ENCODE data around the gene IGFL1.
"Not testable (repeated sequence)": the region's sequence is repeated elsewhere in the genome, so short reads cannot be mapped to it uniquely, and the experiment has no call there.

The IGFL1 gene

DNA sequence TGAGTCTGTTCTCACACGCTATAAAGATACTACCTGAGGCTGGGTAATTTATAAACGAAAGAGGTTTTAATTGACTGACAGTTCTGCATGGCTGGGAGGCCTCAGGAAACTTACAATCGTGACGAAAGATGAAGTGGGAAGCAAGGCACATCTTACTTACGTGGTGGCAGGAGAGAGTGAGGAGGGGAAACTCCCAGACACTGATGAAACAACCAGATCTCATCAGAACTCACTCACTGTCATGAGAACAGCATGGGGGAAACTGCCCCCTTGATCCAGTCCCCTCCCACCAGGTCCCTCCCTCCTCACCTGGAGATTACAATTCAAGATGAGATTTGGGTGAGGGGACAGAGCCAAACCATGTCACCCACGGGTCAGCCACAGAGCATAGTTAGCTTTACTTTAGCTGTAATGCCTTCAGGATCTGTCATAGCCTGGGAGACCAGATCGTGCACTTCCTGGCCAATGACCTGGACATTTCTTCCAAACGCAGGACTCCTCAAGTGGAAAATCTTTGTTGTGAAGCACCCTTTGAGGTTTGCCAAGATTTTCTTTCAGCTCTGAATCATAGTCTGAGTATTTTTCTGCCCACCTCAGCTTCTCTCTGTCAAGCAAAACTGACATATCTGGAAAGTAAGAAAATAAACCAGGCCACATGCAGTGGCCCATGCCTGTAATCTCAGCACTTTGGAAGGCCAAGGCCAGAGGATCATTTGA, 42.1 kb downstream of the IGFL1 start:
- Histone ChIP-seq H3K4me2 (ENCODE audit: low read depth, low read length, poor library complexity, severe bottlenecking) (no peak overlapping the region), H3K9ac (ENCODE audit: low read length) (no peak overlapping the region), H3K27me3 (ENCODE audit: low read length) (no peaks in the 10 kb centered on the region), H3K4me3 (ENCODE audit: insufficient read depth, low read length, poor library complexity, severe bottlenecking) (no peak overlapping the region), H3K79me2 (ENCODE audit: insufficient read depth, low read length) (no peaks in the 10 kb centered on the region), H3F3A (ENCODE audit: insufficient read depth) (no peaks in the 10 kb centered on the region), H4K20me1 (ENCODE audit: low read depth, low read length) (no peaks in the 10 kb centered on the region), H3K27ac (ENCODE audit: low read depth, low read length) (no peak overlapping the region), H3K36me3 (ENCODE audit: low read length) (no peaks in the 10 kb centered on the region), H3K9me2 (replicated peaks; ENCODE audit: insufficient read depth, low read length) (no peaks in the 10 kb centered on the region), H3K9me3 (ENCODE audit: insufficient read depth, low read length) (no peaks in the 10 kb centered on the region), H2AFZ (ENCODE audit: low read depth, low read length, severe bottlenecking) (no peak overlapping the region)
- TF ChIP-seq, protein P1, sequence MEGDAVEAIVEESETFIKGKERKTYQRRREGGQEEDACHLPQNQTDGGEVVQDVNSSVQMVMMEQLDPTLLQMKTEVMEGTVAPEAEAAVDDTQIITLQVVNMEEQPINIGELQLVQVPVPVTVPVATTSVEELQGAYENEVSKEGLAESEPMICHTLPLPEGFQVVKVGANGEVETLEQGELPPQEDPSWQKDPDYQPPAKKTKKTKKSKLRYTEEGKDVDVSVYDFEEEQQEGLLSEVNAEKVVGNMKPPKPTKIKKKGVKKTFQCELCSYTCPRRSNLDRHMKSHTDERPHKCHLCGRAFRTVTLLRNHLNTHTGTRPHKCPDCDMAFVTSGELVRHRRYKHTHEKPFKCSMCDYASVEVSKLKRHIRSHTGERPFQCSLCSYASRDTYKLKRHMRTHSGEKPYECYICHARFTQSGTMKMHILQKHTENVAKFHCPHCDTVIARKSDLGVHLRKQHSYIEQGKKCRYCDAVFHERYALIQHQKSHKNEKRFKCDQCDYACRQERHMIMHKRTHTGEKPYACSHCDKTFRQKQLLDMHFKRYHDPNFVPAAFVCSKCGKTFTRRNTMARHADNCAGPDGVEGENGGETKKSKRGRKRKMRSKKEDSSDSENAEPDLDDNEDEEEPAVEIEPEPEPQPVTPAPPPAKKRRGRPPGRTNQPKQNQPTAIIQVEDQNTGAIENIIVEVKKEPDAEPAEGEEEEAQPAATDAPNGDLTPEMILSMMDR (IDR thresholded peaks at IDR 0.05; ENCODE audit: insufficient read depth, low read length, poor library complexity, severe bottlenecking), result no peak
- no peak for TF ChIP-seq EZH2phosphoT487 (conservative IDR thresholded peaks at IDR 0.05; ENCODE audit: low read length)

DNA sequence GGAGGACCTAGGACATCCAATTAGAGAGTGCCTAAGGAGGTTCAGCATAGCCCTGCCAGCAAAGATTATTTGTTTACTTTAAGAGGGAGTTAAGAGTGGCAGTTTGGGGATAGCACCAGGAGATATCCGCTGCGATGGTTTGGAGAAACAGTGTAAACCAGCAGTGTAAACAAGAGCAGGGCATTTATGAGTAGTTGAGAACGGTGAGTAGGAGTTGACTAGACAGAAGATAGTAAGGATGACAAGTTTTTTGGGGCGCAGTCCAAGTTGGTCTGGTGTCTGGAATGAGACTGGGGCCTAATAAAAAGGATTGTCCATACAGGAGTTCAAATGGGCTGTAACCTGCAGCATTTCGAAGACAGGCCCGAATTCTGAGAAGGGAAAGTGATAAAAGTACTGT, 44.4 kb downstream of the IGFL1 start:
- not testable (repeated sequence) for H2AFZ ChIP-seq (ENCODE audit: low read depth, low read length, severe bottlenecking); H3K27ac ChIP-seq (ENCODE audit: low read depth, low read length); H3K36me3 ChIP-seq (ENCODE audit: low read length); H4K20me1 ChIP-seq (ENCODE audit: low read depth, low read length); H3K27me3 ChIP-seq (ENCODE audit: low read length); H3K79me2 ChIP-seq (ENCODE audit: insufficient read depth, low read length); H3K9ac ChIP-seq (ENCODE audit: low read length); H3K9me3 ChIP-seq (ENCODE audit: insufficient read depth, low read length); H3K9me2 ChIP-seq (replicated peaks; ENCODE audit: insufficient read depth, low read length); H3F3A ChIP-seq (ENCODE audit: insufficient read depth); H3K4me3 ChIP-seq (ENCODE audit: insufficient read depth, low read length, poor library complexity, severe bottlenecking); H3K4me2 ChIP-seq (ENCODE audit: low read depth, low read length, poor library complexity, severe bottlenecking)

DNA sequence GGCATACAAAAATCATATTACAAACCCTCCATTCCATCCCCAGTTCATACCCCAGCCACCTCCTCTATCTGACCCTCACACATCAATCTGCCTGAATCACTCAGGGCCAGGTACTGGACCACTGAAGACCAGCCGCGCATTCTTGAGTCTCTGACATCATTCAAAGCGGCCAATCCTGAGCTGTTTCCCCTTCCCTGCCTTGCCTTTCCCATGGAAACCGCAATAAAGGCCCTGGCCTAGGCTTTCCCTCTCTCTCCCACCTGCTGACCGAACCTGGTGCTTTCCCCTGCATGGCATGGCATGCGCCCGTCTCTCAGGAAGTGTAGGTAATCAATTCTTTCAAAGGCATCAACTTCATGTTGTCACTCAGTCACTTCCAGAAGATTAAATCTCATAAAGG, 49.6 kb downstream of the IGFL1 start:
- Histone ChIP-seq H3K4me2 (ENCODE audit: low read depth, low read length, poor library complexity, severe bottlenecking) (no peak overlapping the region), H3K27ac (ENCODE audit: low read depth, low read length) (no peak overlapping the region), H3K9me3 (ENCODE audit: insufficient read depth, low read length) (no peaks in the 10 kb centered on the region), H3K27me3 (ENCODE audit: low read length) (no peaks in the 10 kb centered on the region), H3K4me3 (ENCODE audit: insufficient read depth, low read length, poor library complexity, severe bottlenecking) (no peak overlapping the region), H3K9me2 (replicated peaks; ENCODE audit: insufficient read depth, low read length) (no peaks in the 10 kb centered on the region), H3K36me3 (ENCODE audit: low read length) (no peaks in the 10 kb centered on the region), H3K79me2 (ENCODE audit: insufficient read depth, low read length) (no peaks in the 10 kb centered on the region), H2AFZ (ENCODE audit: low read depth, low read length, severe bottlenecking) (no peak overlapping the region), H4K20me1 (ENCODE audit: low read depth, low read length) (no peaks in the 10 kb centered on the region), H3K9ac (ENCODE audit: low read length) (no peak overlapping the region), H3F3A (ENCODE audit: insufficient read depth) (no peaks in the 10 kb centered on the region)
- TF ChIP-seq EZH2phosphoT487 (conservative IDR thresholded peaks at IDR 0.05; ENCODE audit: low read length), result no peak
- TF ChIP-seq, protein P1 (IDR thresholded peaks at IDR 0.05; ENCODE audit: insufficient read depth, low read length, poor library complexity, severe bottlenecking), result no peak

Data from SU-DHL-6 (cell line).